ENCODE data around the gene NOL7. TPM values are rescaled to one million over a fixed set of nuclear protein-coding genes. Genes with fewer than 3 reads are reported as not detected.

Gene NOL7
- total and polyA plus RNA-seq, 2 of the 13 experiments (the other 11 are each of a cell fraction or from before 2014, with no cell fraction given): 37.8 to 186 TPM

GRCh38 chr6:13604546-13605416 is 10.4 kb upstream of the NOL7 start (continued):
- TF ChIP-seq CREB3 (CRISPR knock-in tag; IDR thresholded peaks at IDR 0.05): peak; percentile 88
- no peak for TF ChIP-seq ZFP91 (CRISPR knock-in tag; IDR thresholded peaks at IDR 0.05; ENCODE audit: borderline replicate concordance)
- no peak for TF ChIP-seq ZNF333 (CRISPR knock-in tag; IDR thresholded peaks at IDR 0.05; ENCODE audit: borderline replicate concordance)
- peak; percentile 57; the same call in 1 of the 2 replicates for TF ChIP-seq ZC3H13 (CRISPR knock-in tag; IDR thresholded peaks at IDR 0.05)
- no peak for TF ChIP-seq ZFP82 (CRISPR knock-in tag; IDR thresholded peaks at IDR 0.05; ENCODE audit: borderline replicate concordance)
- TF ChIP-seq ARNT (IDR thresholded peaks at IDR 0.05): no peak
- no peak for TF ChIP-seq ZNF841 (CRISPR knock-in tag; IDR thresholded peaks at IDR 0.05; ENCODE audit: borderline replicate concordance)
- peak; percentile 99 for TF ChIP-seq MEIS1 (CRISPR knock-in tag; IDR thresholded peaks at IDR 0.05; ENCODE audit: borderline replicate concordance)
- TF ChIP-seq DMTF1 (CRISPR knock-in tag; IDR thresholded peaks at IDR 0.05): 0 out of 2 replicates have a peak, but pooled peaks have one; percentile 62
- TF ChIP-seq SMARCC2 (IDR thresholded peaks at IDR 0.05): no peak
- no peak for TF ChIP-seq FUBP1 (CRISPR knock-in tag; IDR thresholded peaks at IDR 0.05; ENCODE audit: borderline replicate concordance)
- TF ChIP-seq CHCHD3 (CRISPR knock-in tag; IDR thresholded peaks at IDR 0.05): no peak
- TF ChIP-seq MAZ (IDR thresholded peaks at IDR 0.05; ENCODE audit: borderline replicate concordance, low read depth, low read length): 0 out of 2 replicates have a peak, but pooled peaks have one; percentile 28
- TF ChIP-seq MAZ (CRISPR knock-in tag; IDR thresholded peaks at IDR 0.05; ENCODE audit: low read depth): no peak; the same call in 1 of the 2 replicates
- peak; percentile 63 for TF ChIP-seq MED8 (CRISPR knock-in tag; IDR thresholded peaks at IDR 0.05; ENCODE audit: insufficient replicate concordance)
- TF ChIP-seq THAP7 (CRISPR knock-in tag; IDR thresholded peaks at IDR 0.05): no peak
- TF ChIP-seq HNRNPLL (IDR thresholded peaks at IDR 0.05; ENCODE audit: low read depth, low read length, poor library complexity, severe bottlenecking): no peak
- TF ChIP-seq MEF2D (CRISPR knock-in tag; IDR thresholded peaks at IDR 0.05): peak; percentile 84
- peak; percentile 87 for TF ChIP-seq CCDC6 (CRISPR knock-in tag; IDR thresholded peaks at IDR 0.05)
